GM19372 (cell line): ENCODE measurements around the gene ZNF532.
"Not testable (repeated sequence)": the region's sequence is repeated elsewhere in the genome, so short reads cannot be mapped to it uniquely, and the experiment has no call there.

Experiments used
- ATAC-seq: cut with Tn5 transposase; IDR thresholded peaks from one replicate; pipeline ENCODE4 v1.9.1; 2021; ENCODE audit warnings: mild to moderate bottlenecking, low read depth, moderate library complexity; ENCODE audit not compliant: unreplicated experiment

The ZNF532 gene

GRCh38 chr18:58998401-58999203 is 133.9 kb downstream of the ZNF532 start:
- no peak for ATAC-seq

DNA sequence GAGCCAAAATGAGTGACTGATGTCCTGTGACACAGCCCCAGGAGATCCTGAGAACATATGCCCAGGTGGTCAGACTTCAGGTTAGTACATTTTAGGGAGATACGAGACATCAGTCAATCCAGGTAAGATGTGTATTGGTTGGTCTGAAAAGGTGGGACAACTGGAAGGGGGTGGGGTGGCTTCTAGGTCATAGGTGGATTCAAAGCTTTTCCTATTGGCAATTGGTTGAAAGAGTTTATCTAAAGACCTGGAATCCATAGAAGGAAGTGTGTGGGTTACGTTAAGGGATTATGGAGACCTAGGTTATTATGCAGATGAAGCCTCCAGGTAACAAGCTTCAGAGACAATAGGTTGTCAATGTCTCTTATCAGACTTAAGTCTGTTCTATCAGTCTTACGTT is 136.5 kb downstream of the ZNF532 start:
- ATAC-seq, result no peak

DNA sequence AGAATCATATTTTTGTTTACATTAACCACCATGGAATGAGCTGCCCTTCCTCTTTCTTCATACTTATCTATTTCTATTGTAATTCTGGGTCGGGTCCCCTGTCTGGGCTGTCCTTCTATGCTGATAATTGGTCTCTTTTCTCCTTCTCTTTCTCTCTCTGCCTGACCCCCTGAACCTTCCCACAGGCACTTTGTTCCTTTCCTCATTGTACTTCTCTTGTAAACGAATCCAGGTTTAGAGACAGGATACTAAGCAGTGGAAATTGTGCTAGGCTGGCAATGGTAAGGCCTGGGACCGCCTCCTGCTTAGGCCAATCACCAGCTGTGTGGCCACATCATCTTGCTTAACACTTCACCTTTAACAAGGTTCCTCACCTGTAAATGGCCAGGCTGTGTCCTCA is 137.0 kb downstream of the ZNF532 start:
- no peak for ATAC-seq

DNA sequence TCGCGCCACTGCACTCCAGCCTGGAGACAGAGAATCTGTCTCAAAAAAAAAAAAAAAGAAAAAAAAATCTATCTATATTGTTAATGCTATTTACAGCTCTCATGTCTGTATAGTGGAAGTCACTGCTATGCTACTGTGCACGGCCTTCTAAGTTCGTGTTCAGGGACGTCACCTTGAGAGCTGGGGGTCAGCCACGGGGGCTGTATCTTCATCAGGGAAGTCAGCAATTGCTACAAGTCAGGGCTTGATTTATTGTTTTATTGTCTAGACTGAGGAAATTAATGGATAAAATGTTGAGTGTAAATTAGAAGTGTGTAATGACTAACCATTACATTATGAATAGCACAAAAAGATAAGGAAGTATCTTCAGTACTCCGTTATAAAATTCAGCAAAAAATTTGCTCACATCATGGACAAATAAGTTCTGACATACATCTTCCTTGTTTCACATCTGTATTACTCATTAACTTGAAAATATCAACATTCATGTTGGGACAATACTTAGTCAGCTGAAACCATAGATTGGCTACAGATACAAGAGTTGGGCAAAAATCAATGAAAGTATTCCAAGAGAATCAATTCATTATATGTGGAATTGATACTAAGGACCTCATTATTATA is 138.4 kb downstream of the ZNF532 start:
- no peak for ATAC-seq

DNA sequence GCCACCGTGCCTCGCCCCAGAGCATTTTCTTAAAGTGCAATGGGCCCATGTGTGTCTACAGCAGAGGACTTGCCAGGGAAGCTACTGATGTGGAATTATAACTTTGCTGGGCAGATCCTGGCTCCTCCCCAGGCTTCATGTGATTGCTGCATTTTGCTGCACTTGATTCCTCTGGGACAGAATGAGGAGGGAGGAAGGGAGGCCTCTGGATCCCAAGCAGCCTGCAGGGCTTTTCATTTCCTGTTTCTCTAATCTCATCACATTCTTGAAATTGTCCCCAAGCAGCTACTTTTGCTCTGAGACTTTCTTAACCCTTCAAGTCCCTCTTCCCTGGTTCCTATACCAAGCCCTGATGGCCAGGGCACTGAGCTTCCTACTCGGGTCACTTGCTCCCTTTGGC is 140.6 kb downstream of the ZNF532 start:
- no peak for ATAC-seq

DNA sequence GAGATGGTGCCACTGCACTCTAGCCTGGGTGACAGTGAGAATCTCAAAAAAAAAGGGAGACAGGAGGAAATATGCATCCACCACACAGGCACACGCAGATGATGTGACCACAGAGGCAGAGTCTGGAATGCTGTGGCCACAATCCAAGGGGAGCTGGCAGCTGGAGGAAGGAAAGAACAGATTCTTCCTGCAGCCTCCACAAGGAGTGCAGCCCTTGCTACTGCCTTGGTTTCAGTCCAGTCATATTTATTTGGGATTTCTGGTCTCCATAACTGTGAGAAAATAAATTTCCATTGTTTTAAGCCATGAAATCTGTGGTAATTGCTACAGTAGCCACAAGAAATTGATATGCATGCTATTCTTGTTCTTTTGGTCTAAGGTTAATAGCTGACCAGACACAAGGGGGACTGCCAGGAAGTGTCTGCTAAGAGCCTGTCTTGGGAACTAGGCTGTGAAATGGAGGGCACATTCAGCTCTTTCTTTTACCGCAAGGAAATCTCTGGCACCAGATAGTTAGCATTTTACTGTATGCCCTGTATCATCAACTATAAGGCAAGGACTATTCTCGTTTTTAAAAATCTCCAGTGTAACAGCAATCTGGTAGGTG is 141.9 kb downstream of the ZNF532 start:
- ATAC-seq, result no peak

DNA sequence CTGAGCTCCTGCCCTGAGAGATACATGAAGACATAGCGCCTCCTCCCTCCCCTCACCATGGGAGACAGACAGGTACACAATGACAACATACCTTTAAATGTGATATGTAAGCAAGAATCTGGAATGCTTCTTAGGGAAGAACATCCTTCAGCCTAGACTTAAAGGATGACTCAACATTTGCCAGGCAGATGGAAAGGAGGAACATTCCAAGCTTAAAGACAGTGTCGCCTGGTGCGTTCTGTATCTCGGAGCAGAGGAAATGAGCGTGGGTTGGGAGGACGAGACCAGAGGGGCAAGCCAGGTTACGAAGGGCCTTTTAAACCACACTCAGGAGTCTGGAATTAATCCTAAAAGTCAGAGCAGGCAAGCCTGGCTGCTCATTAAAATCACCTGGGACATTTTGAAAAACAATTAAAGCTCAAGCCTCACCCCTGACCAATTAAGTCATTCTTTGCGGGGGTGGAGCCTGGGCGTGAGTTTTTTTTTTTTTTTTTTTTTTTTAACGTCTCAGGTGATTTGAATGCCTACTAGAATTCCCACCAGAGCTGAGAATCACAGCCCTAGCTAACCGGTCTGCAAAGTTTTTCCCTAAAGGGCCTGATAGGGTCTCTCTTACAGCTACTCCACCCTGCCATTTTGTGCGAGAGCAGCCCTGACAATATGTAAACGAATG is 143.8 kb downstream of the ZNF532 start:
- no peak for ATAC-seq

DNA sequence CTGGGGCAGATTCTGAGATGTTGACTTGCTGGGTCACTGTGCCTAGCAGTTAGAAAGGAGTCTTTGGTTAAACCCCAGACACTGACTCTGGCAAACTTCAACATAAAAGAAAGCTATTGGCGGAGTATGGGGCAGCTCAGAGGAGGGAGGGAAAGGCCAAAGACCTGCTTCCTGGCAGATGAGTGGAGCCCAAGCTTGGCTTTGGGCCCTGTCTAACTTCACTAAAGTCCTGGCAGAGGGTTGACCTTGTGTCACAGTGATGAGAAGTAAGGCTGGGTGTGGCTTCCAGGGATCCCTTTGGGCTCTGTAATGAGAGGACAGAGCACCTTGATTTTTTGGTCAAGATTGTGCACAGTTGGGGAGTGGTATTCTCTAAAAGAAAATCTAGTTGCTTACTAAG is 145.2 kb downstream of the ZNF532 start:
- ATAC-seq, result no peak

DNA sequence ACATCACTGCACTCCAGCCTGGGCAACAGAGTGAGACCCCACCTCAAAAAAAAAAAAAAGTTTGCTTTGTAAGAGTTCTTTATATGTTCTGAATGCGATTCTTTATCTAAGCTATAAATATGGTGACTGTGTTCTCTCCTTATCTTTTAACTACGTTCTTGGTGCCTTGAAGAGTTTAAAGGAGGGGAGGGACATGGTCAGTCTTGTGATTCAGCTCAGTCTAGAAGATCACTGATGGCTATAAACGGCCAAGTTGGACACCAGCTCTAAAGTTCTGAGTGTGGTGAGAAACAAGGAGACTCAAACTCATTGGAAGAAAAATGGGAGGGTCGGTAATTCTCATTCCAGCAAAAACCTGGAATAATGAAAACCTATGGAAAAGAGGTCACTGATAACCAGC is 146.6 kb downstream of the ZNF532 start:
- ATAC-seq, result no peak

DNA sequence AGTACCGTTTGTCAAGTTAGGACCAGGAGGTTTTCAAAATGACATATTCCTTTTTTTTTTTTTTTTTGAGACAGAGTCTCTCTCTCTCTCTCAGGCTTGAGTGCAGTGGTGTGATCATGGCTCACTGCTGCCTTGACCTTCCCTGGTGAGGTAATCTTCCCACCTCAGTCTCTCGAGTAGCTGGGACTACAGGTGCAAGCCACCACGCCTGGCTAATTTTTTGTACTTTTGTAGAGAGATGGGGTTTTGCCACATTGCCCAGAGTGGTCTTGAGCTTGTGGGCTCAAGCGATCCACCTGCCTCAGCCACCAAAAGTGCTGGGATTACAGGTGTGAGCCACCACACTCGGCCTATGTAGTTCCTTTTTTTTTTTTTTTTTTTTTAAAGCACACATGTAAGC is 147.1 kb downstream of the ZNF532 start:
- ATAC-seq, result no peak

- ATAC-seq, result no peak
Measured at GRCh38 chr18:59012815-59013705, 148.4 kb downstream of the ZNF532 start.

DNA sequence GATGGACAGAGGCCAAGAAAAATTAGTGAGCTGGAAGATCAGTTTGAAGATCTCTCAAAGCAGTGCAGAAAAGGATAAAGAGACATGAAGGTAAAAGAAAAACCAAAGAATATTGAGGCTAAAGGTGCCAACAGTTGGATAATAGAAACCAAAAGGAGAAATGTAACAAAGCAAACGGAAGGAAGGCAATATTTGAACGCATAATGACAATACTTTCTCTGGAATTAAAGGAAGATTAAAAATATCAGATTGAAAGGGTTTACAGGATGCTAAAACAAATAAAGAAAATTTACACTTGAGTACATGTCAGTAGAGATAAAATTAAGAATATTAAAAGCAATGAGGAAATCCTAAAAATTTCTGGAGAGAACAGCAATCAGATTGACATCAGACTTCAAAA is 149.1 kb downstream of the ZNF532 start:
- no peak for ATAC-seq

- no peak for ATAC-seq
Measured at GRCh38 chr18:59015531-59016152, 151.0 kb downstream of the ZNF532 start.

DNA sequence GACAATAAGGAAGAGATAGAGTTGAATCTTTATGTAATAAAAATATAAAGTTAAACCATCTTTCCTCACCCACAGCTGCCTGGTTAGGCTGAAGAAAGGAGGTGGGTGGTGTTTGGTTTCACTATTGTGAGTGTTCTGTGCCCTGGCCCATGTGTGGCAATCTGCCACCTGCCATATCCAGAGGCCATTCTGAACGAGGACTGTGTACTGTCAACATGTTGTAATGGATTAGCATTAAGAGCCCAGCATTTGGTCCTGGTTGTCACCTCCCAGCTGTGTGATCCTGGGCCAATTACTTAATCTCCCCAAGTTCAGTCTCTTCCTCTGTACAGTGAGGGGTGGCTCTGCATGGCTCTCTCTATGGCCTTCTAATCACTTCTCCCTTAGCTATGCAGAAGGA is 156.8 kb downstream of the ZNF532 start:
- no peak for ATAC-seq

DNA sequence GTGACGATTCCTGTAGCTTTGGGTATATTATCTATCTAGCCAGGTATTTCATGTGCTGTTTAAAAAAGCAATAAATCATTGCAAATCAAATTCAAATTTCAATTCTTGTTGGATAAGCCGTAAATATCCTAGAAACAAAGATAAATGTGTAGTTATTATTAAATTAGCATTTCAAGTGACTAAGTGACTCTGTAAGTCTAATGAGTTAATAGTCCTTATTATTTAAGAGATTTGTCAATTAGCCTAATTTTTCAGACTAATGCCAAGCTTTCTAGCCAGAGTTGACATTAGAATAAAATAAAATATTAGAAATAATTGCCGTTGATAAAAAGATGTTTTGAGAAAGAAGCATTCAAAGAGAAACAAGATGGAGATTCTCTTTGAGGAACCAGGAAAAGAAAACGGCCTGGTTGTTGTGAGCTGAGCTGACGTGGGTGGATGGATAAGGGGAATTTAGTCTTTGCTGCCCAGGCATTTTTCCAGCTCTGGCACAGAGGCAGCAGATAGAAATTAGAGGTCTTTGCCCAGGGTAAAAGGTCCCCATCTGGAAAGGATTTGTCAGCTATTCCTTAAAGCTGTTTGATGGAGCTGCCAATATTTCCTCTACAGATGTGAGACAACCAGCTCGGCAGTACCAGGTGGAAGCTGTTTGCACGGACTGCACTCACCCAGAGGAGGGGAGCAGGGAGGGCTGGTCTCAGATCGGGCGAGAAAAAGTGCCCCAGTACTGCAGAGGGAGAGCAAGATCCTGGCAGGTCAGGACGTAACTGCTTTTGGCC is 157.7 kb downstream of the ZNF532 start:
- no peak for ATAC-seq

DNA sequence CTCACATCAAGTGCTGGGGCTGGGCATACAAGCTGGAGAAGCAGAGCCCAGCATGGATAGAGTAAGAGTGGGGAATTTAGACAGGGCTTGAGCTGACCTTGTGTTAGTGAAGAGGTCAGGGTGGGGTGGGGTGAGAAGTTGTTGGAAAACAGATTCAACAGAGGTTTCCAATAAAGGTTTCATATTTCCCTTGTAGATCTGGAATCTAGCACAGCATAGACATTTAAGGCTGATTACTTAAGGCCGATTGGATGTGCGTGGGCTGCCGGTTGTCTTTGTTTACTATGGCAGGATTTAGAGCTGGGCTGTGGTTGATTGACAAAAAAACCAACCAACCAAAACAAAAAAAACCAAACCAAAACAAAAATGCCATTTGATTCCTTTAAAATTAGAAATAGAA is 160.2 kb downstream of the ZNF532 start:
- ATAC-seq, result no peak

- ATAC-seq, result not testable (repeated sequence)
Measured at GRCh38 chr18:59025532-59025931, 160.9 kb downstream of the ZNF532 start.

DNA sequence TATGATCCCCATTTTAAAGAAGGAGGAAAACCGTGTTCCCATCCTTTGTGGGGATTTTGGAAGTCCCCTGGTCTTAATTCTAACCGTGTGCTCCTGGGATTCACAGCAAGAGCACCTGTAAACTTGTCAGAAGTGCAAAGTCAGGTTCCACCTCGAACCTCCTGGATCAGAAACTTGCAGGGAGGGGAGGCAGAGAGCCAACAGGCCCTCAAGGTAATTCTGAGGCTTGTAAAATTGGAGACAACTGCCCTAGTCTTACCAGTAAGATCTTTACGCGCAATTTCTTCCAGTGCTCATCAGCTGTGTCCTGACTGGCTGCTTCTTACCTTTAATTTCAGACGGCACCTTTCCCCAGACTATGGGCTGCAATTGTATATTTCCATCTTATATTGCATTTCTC is 161.7 kb downstream of the ZNF532 start:
- ATAC-seq, result no peak

DNA sequence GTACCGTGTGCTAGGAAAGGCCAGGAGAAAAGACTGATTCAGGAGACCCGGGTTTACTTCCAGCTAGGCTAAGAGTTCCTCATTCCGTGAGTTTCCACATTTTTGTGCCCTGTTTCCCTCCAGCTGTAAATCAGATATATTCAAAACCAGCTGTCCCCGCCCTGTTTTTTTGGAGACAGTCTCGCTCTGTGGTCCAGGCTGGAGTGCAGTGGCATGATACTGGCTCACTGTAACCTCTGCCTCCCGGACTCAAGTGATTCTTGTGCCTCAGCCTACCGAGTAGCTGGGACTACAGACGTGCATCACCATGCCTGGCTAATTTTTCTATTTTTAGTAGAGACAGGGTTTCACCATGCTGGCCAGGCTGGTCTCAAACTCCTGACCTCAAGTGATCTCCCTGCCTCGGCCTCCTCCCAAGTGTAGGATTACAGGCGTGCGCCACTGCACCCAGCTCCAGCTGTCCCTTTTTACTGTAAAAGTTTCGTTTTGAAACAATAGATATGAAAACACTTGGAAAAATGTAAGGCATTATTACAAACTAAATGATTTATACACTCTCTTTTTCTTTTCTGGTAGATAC is 162.2 kb downstream of the ZNF532 start:
- no peak for ATAC-seq
